Bronchial epithelial cell (primary cell): ENCODE measurements around the gene MRPL11. TPM values are rescaled to one million over a fixed set of nuclear protein-coding genes. Genes with fewer than 3 reads are reported as not detected.

ENCODE experiments used
- DNase-seq: peaks from one replicate; pipeline ENCODE4 v3.0.0-alpha.2; 2010; ENCODE audit warnings: low read depth
- FAIRE-seq: peaks from 2 replicates; lab custom pipeline; 2011; peaks lifted over from hg19 to GRCh38; lab: Jason Lieb, UNC
- H3K27me3 ChIP-seq: 2 replicates; pipeline ENCODE4 v1.5.1; 2011; ENCODE audit warnings: low read length; ENCODE audit not compliant: control insufficient read depth, insufficient read depth
- H3K36me3 ChIP-seq: 2 replicates; pipeline ENCODE4 v1.5.1; 2011; ENCODE audit warnings: low read length; ENCODE audit not compliant: control insufficient read depth, insufficient read depth
- H3K4me3 ChIP-seq: 2 replicates; pipeline ENCODE4 v1.5.1; 2011; ENCODE audit warnings: mild to moderate bottlenecking, low read depth, low read length, control low read depth
- total RNA-seq: library from RNA; depleted of rRNA; stranded (reverse); fragments of >200 nt; gene quantifications from 2 replicates; pipeline ENCODE4 v1.2.1, GENCODE V29; 2014
- TF ChIP-seq, protein P1 (sequence below): IDR thresholded peaks from 2 replicates; pipeline ENCODE4 v1.5.1; 2011; ENCODE audit warnings: mild to moderate bottlenecking, moderate library complexity, low read length, control low read depth, inconsistent platforms; ENCODE audit not compliant: insufficient read depth, severe bottlenecking

The MRPL11 gene
- total RNA-seq, 1 donor from 2014 or later, result 43.7 TPM

GRCh38 chr11:66454828-66455227 is 16.2 kb upstream of the MRPL11 start:
- DNase-seq (no peak), FAIRE-seq (no peak)
- TF ChIP-seq, protein P1, sequence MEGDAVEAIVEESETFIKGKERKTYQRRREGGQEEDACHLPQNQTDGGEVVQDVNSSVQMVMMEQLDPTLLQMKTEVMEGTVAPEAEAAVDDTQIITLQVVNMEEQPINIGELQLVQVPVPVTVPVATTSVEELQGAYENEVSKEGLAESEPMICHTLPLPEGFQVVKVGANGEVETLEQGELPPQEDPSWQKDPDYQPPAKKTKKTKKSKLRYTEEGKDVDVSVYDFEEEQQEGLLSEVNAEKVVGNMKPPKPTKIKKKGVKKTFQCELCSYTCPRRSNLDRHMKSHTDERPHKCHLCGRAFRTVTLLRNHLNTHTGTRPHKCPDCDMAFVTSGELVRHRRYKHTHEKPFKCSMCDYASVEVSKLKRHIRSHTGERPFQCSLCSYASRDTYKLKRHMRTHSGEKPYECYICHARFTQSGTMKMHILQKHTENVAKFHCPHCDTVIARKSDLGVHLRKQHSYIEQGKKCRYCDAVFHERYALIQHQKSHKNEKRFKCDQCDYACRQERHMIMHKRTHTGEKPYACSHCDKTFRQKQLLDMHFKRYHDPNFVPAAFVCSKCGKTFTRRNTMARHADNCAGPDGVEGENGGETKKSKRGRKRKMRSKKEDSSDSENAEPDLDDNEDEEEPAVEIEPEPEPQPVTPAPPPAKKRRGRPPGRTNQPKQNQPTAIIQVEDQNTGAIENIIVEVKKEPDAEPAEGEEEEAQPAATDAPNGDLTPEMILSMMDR, result no peak
- H3K36me3 ChIP-seq, result no peaks in the 10 kb centered on the region
- no peak overlapping the region for H3K4me3 ChIP-seq
- no peaks in the 10 kb centered on the region for H3K27me3 ChIP-seq

- Histone ChIP-seq H3K36me3 (no peaks in the 10 kb centered on the region), H3K27me3 (no peaks in the 10 kb centered on the region), H3K4me3 (no peak overlapping the region)
- FAIRE-seq, result no peak
- peak; percentile 93 for DNase-seq
- TF ChIP-seq, protein P1, result no peak
Measured at GRCh38 chr11:66454247-66454646, 15.6 kb upstream of the MRPL11 start.

- Histone ChIP-seq H3K36me3 (no peaks in the 10 kb centered on the region), H3K27me3 (no peaks in the 10 kb centered on the region), H3K4me3 (no peak overlapping the region)
- TF ChIP-seq, protein P1, result no peak
- no peak for DNase-seq
- no peak for FAIRE-seq
Measured at GRCh38 chr11:66451663-66452062, 13.0 kb upstream of the MRPL11 start.

- Histone ChIP-seq H3K36me3 (no peaks in the 10 kb centered on the region), H3K4me3 (no peak overlapping the region), H3K27me3 (no peaks in the 10 kb centered on the region)
- DNase-seq (no peak), FAIRE-seq (no peak)
- TF ChIP-seq, protein P1, result no peak
Measured at GRCh38 chr11:66450560-66450959, 11.9 kb upstream of the MRPL11 start.

- DNase-seq (no peak), FAIRE-seq (no peak)
- Histone ChIP-seq H3K36me3 (no peaks in the 10 kb centered on the region), H3K4me3 (no peak overlapping the region), H3K27me3 (no peaks in the 10 kb centered on the region)
- TF ChIP-seq, protein P1, result no peak
Measured at GRCh38 chr11:66448523-66448922, 9.9 kb upstream of the MRPL11 start.

DNA sequence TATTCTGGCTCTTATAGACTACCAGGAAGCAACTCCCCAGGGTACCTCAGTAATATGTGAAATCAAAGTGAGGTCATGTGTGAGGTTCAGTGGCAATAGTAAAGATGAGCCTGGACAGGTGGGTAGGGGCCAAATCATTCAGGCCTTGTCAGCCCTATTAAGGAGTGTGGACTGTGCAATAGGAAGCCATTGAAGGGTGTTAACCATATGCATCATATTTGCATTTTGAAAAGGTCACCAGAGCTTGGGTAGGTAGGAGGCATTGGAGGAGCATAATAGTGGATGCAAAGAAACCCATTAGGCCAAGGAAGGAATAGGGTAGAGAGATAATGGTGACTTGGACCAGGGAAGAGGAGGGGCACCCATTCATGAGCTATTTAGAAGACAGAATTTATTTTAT is 8.4 kb upstream of the MRPL11 start:
- FAIRE-seq (no peak), DNase-seq (no peak)
- TF ChIP-seq, protein P1, result no peak
- no peaks in the 10 kb centered on the region for H3K36me3 ChIP-seq
- no peaks in the 10 kb centered on the region for H3K27me3 ChIP-seq
- H3K4me3 ChIP-seq, result no peak overlapping the region
